ENCODE measurements around the gene PTPRM.

The PTPRM gene

DNA sequence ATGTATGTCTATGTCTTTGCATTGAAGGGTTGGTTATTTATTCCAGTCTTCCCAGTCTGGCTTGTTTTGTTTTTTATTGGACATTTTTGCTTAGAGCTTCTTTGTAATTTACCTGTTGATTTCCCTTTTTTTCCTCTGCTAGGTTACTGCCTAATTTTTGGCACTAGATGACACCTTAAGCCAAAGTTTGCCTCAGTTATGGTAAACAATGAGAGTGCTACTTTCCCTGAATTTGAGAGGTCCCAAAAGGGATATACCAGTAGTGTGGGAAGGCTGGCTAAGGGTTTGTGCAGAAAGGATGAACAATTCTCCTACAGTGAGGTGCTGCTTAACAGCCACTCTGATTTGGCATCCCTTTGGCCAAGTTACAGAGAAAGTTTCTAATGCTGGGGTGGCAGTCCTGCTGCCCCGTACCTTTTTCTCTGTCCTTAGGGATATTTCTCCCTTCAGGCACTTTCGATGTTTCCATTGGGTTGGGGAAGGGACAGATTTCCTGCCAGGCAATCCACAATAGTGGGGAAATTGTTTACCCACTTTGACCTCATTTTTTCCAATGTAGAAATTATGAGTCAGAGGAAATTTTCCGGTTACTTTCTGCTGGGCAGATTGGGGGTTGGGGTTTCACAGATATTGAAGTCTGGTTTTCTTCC is 354.9 kb downstream of the PTPRM start:
- TF ChIP-seq SPI1 (IDR thresholded peaks at IDR 0.05; ENCODE audit: low read depth, low read length) (no peak), POLR2AphosphoS5 (IDR thresholded peaks at IDR 0.05; ENCODE audit: low read depth, low read length) (no peak), POLR2A (IDR thresholded peaks at IDR 0.05; ENCODE audit: low read depth, low read length) (no peak), PAX5 (IDR thresholded peaks at IDR 0.05; ENCODE audit: insufficient read depth, low read length, severe bottlenecking) (no peak), TAF1 (IDR thresholded peaks at IDR 0.05; ENCODE audit: low read depth, low read length) (no peak), POU2F2 (IDR thresholded peaks at IDR 0.05; ENCODE audit: low read depth, low read length) (no peak)
- no peak for DNase-seq (ENCODE audit: insufficient read length, low spot score)
- no peak for FAIRE-seq

DNA sequence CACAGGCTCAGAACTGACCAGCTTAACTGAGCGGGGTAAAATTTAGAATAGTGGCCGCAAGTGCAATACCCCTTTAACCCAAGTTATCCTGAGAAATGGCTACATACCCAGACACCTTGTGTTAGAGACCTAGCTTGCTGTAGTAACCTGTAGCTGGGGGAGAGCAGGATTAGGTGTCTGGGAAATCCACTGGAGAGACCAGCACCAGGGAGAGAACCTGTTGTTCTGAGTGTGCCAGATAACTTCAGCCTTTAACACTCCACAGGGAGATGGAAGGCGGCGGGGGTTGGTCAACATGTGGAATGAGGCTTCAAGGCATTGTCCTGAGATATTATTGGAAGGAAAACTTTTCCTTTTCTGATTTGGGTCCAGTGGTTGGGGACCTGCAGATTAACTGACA is 356.0 kb downstream of the PTPRM start:
- DNase-seq (ENCODE audit: insufficient read length, low spot score) (no peak), FAIRE-seq (no peak)
- TF ChIP-seq POU2F2 (IDR thresholded peaks at IDR 0.05; ENCODE audit: low read depth, low read length) (no peak), POLR2AphosphoS5 (IDR thresholded peaks at IDR 0.05; ENCODE audit: low read depth, low read length) (no peak), SPI1 (IDR thresholded peaks at IDR 0.05; ENCODE audit: low read depth, low read length) (no peak), PAX5 (IDR thresholded peaks at IDR 0.05; ENCODE audit: insufficient read depth, low read length, severe bottlenecking) (no peak), POLR2A (IDR thresholded peaks at IDR 0.05; ENCODE audit: low read depth, low read length) (no peak), TAF1 (IDR thresholded peaks at IDR 0.05; ENCODE audit: low read depth, low read length) (no peak)

DNA sequence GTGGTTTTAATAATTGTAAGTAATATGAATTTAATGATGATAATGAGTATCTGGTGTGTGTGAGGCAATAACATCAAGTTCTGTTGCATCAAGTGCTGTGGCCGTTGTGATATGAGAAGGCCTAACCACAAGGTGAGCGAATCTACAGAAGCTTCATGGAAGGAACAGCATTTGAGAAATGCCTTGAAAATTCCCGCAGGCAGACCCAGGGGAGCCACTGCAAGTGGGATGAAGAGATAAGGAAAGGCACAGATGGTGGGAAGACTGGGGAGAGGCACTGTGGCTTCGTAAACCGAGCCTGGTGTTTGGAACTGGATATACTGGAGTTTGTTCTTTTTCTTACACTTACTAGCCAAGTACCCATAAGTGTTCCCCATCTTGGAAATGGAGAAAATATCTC is 357.5 kb downstream of the PTPRM start:
- FAIRE-seq (no peak), DNase-seq (ENCODE audit: insufficient read length, low spot score) (no peak)
- TF ChIP-seq SPI1 (IDR thresholded peaks at IDR 0.05; ENCODE audit: low read depth, low read length) (no peak), POLR2A (IDR thresholded peaks at IDR 0.05; ENCODE audit: low read depth, low read length) (no peak), POU2F2 (IDR thresholded peaks at IDR 0.05; ENCODE audit: low read depth, low read length) (no peak), PAX5 (IDR thresholded peaks at IDR 0.05; ENCODE audit: insufficient read depth, low read length, severe bottlenecking) (no peak), POLR2AphosphoS5 (IDR thresholded peaks at IDR 0.05; ENCODE audit: low read depth, low read length) (no peak), TAF1 (IDR thresholded peaks at IDR 0.05; ENCODE audit: low read depth, low read length) (no peak)

DNA sequence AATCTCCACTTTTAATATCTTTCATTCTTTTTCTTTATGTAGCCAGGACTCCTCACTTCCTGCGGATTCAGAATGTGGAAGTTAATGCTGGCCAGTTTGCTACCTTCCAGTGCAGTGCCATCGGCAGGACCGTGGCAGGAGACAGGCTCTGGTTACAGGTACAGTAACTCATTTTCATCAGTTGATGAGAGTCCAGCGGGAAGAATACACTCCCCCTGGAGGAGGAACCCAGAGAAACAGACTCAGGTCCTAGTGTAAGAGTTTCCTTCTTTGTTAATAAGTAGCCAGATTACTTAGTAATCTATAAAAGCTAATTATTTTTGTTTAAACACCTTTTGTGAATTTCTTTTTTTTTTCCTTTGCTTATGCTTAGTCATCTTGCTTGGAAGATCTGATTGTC is 359.4 kb downstream of the PTPRM start:
- TF ChIP-seq POLR2AphosphoS5 (IDR thresholded peaks at IDR 0.05; ENCODE audit: low read depth, low read length) (no peak), PAX5 (IDR thresholded peaks at IDR 0.05; ENCODE audit: insufficient read depth, low read length, severe bottlenecking) (no peak), POU2F2 (IDR thresholded peaks at IDR 0.05; ENCODE audit: low read depth, low read length) (no peak), POLR2A (IDR thresholded peaks at IDR 0.05; ENCODE audit: low read depth, low read length) (no peak), SPI1 (IDR thresholded peaks at IDR 0.05; ENCODE audit: low read depth, low read length) (no peak), TAF1 (IDR thresholded peaks at IDR 0.05; ENCODE audit: low read depth, low read length) (no peak)
- DNase-seq (ENCODE audit: insufficient read length, low spot score) (no peak), FAIRE-seq (no peak)

DNA sequence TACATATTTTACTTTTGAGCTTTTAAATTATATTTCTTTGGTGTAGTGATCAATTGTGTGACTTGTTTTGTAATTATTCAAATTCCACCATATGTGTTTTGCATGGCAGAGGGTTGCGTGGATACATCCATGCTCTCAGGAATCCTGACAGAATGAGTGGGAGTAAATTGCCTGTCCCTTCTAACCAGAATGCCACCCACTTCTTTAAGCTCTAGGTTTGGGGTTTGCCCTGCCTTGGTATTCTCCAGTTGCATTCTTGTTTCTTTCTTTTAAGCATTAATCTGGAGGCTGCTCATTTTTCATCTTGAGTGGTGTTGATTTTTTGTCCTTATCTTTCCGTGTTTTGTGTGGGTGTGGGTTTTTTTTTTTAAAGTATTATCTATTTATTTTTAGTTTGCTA is 360.0 kb downstream of the PTPRM start:
- TF ChIP-seq TAF1 (IDR thresholded peaks at IDR 0.05; ENCODE audit: low read depth, low read length), result no peak
- TF ChIP-seq SPI1 (IDR thresholded peaks at IDR 0.05; ENCODE audit: low read depth, low read length), result no peak
- TF ChIP-seq PAX5 (IDR thresholded peaks at IDR 0.05; ENCODE audit: insufficient read depth, low read length, severe bottlenecking), result no peak
- TF ChIP-seq POU2F2 (IDR thresholded peaks at IDR 0.05; ENCODE audit: low read depth, low read length), result no peak
- no peak for TF ChIP-seq POLR2AphosphoS5 (IDR thresholded peaks at IDR 0.05; ENCODE audit: low read depth, low read length)
- no peak for TF ChIP-seq POLR2A (IDR thresholded peaks at IDR 0.05; ENCODE audit: low read depth, low read length)
- FAIRE-seq, result no peak
- no peak for DNase-seq (ENCODE audit: insufficient read length, low spot score)

DNA sequence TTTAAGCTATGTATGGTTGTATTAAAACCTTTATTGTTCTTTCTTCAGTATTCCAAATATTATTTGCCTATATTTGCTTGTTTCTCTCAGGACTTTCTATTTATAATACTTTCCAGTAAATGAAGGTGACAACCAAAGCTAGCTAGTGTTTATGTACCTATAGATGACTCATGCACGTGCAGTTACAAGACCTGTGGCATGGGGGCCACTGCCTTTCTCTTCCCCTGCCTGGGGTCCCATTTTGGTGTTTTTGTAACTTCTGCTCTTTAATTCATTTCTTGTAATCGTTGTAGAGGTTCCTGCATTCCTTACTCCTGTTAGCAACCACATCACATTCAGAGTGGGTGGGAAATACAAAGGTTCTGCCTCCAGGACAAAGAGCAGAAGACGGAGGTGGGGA is 364.6 kb downstream of the PTPRM start:
- no peak for DNase-seq (ENCODE audit: insufficient read length, low spot score)
- FAIRE-seq, result no peak
- no peak for TF ChIP-seq PAX5 (IDR thresholded peaks at IDR 0.05; ENCODE audit: insufficient read depth, low read length, severe bottlenecking)
- TF ChIP-seq TAF1 (IDR thresholded peaks at IDR 0.05; ENCODE audit: low read depth, low read length), result no peak
- no peak for TF ChIP-seq POLR2AphosphoS5 (IDR thresholded peaks at IDR 0.05; ENCODE audit: low read depth, low read length)
- TF ChIP-seq POLR2A (IDR thresholded peaks at IDR 0.05; ENCODE audit: low read depth, low read length), result no peak
- TF ChIP-seq SPI1 (IDR thresholded peaks at IDR 0.05; ENCODE audit: low read depth, low read length), result no peak
- no peak for TF ChIP-seq POU2F2 (IDR thresholded peaks at IDR 0.05; ENCODE audit: low read depth, low read length)

DNA sequence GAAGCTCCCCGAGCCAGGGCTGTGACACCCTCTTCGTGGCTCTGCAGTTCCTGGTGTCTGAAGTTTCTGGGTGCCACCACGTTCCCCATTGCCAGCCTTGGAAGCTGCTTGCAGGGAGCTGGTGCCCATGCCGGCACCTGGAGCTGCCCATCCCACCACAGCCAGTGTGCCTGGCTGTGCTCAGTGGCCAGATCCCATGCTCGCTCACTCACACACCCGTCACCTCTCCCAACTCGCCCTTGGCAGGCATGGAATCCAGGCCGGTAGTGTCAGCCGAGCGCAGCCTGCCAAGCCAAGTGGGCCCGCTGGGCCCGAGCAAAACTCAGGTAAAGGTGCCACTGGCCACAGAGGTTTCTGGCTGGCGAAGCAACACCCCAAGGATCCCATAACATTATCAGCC is 370.2 kb downstream of the PTPRM start:
- TF ChIP-seq PAX5 (IDR thresholded peaks at IDR 0.05; ENCODE audit: insufficient read depth, low read length, severe bottlenecking), result no peak
- no peak for TF ChIP-seq SPI1 (IDR thresholded peaks at IDR 0.05; ENCODE audit: low read depth, low read length)
- no peak for TF ChIP-seq POLR2AphosphoS5 (IDR thresholded peaks at IDR 0.05; ENCODE audit: low read depth, low read length)
- TF ChIP-seq POU2F2 (IDR thresholded peaks at IDR 0.05; ENCODE audit: low read depth, low read length), result no peak
- TF ChIP-seq POLR2A (IDR thresholded peaks at IDR 0.05; ENCODE audit: low read depth, low read length), result no peak
- no peak for TF ChIP-seq TAF1 (IDR thresholded peaks at IDR 0.05; ENCODE audit: low read depth, low read length)
- FAIRE-seq (no peak), DNase-seq (ENCODE audit: insufficient read length, low spot score) (no peak)

DNA sequence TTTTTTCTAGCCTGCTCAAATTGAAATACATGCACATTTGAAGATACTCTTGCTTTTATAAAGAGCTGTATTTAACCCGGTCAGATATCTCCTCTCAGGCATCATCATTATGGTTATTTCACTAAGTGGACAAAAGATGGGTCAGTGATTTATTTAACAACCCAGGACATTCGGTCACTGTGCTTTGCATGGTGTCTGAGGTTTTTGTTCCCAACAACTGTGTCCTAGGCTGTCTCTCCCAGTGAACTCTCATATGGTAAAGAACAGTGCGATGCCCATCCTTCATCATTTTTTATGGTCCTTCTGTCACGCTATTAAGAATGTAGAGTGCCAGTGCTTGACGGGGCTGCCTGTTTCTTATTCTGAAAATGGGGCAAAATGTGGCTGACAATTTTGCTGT is 372.4 kb downstream of the PTPRM start:
- TF ChIP-seq POLR2A (IDR thresholded peaks at IDR 0.05; ENCODE audit: low read depth, low read length) (no peak), POU2F2 (IDR thresholded peaks at IDR 0.05; ENCODE audit: low read depth, low read length) (no peak), SPI1 (IDR thresholded peaks at IDR 0.05; ENCODE audit: low read depth, low read length) (no peak), PAX5 (IDR thresholded peaks at IDR 0.05; ENCODE audit: insufficient read depth, low read length, severe bottlenecking) (no peak), POLR2AphosphoS5 (IDR thresholded peaks at IDR 0.05; ENCODE audit: low read depth, low read length) (no peak), TAF1 (IDR thresholded peaks at IDR 0.05; ENCODE audit: low read depth, low read length) (no peak)
- FAIRE-seq, result no peak
- no peak for DNase-seq (ENCODE audit: insufficient read length, low spot score)

DNA sequence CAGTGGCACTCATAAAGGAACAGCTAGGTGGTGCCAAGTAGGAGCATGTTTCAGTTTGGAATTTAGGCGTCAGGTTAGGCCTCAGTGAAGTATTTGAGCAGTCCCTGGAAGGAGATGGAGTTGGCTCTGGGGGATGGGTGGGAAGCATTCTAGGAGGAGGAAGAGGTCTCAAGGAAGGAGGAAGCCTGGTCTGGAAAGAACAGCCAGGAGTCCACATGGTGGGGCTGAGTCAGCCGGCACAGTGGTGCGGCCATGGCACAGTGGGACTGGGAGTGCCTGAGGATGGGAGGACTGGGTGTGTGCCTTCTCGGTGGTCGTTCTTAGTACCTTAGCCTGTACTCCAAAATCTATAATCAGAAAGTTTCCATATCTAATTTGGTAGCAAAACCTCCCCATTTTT is 373.3 kb downstream of the PTPRM start:
- TF ChIP-seq TAF1 (IDR thresholded peaks at IDR 0.05; ENCODE audit: low read depth, low read length) (no peak), POLR2A (IDR thresholded peaks at IDR 0.05; ENCODE audit: low read depth, low read length) (no peak), PAX5 (IDR thresholded peaks at IDR 0.05; ENCODE audit: insufficient read depth, low read length, severe bottlenecking) (no peak), SPI1 (IDR thresholded peaks at IDR 0.05; ENCODE audit: low read depth, low read length) (no peak), POLR2AphosphoS5 (IDR thresholded peaks at IDR 0.05; ENCODE audit: low read depth, low read length) (no peak)
- no peak for FAIRE-seq
- DNase-seq (ENCODE audit: insufficient read length, low spot score), result no peak

DNA sequence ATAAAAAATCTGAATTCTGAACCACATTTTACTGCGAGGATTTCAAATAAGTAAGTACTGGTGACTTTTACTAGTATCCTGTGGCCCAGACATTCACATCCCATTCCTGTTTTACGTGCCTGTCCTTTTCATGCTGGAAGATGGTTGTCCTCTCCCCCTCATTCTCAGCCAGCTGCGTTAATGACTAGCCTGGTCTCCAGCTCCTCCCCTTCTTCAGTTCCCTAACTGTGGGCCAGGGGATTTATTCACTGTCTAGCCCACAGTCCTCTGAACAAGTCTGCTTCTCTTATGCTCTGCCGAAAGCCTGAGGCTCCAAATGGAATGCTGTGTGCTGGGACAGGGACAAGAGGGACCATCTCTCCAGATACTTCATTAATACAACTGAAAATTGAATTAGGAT is 373.9 kb downstream of the PTPRM start:
- DNase-seq (ENCODE audit: insufficient read length, low spot score) (no peak), FAIRE-seq (no peak)
- TF ChIP-seq POU2F2 (IDR thresholded peaks at IDR 0.05; ENCODE audit: low read depth, low read length) (no peak), PAX5 (IDR thresholded peaks at IDR 0.05; ENCODE audit: insufficient read depth, low read length, severe bottlenecking) (no peak), POLR2AphosphoS5 (IDR thresholded peaks at IDR 0.05; ENCODE audit: low read depth, low read length) (no peak), POLR2A (IDR thresholded peaks at IDR 0.05; ENCODE audit: low read depth, low read length) (no peak), SPI1 (IDR thresholded peaks at IDR 0.05; ENCODE audit: low read depth, low read length) (no peak), TAF1 (IDR thresholded peaks at IDR 0.05; ENCODE audit: low read depth, low read length) (no peak)

Data from GM12891 (cell line).